HG03175 (cell line): ENCODE data around the gene OR2T10.
"Not testable (repeated sequence)": the region's sequence is repeated elsewhere in the genome, so short reads cannot be mapped to it uniquely, and the experiment has no call there.

Experiments used
- ATAC-seq: cut with Tn5 transposase; IDR thresholded peaks from one replicate; pipeline ENCODE4 v1.9.1; 2021; ENCODE audit warnings: mild to moderate bottlenecking, moderate library complexity; ENCODE audit not compliant: unreplicated experiment

Gene OR2T10

GRCh38 chr1:248597589-248597988 is at the start of gene OR2T10:
OR2T10 (minus strand) TSS chr1:248597700; CDS start chr1:248593768, 3,932 bp downstream.
- ATAC-seq, result no peak

GRCh38 chr1:248645178-248645577 is 47.7 kb upstream of the OR2T10 start, which contains the start of gene OR2T35:
OR2T35 (minus strand) TSS chr1:248645278; CDS start chr1:248639258, 6,020 bp downstream.
- not testable (repeated sequence) for ATAC-seq

- peak; percentile 57 for ATAC-seq
Observed at GRCh38 chr1:248642971-248643651, 45.6 kb upstream of the OR2T10 start.

- ATAC-seq, result peak; percentile 6
Observed at GRCh38 chr1:248641583-248641982, 44.1 kb upstream of the OR2T10 start.

- peak; percentile 59 for ATAC-seq
Observed at GRCh38 chr1:248640906-248641305, 43.4 kb upstream of the OR2T10 start.

- peak; percentile 25 for ATAC-seq
Observed at GRCh38 chr1:248639652-248640051, 42.2 kb upstream of the OR2T10 start.

GRCh38 chr1:248636612-248637011 is 39.1 kb upstream of the OR2T10 start:
- ATAC-seq, result not testable (repeated sequence)

GRCh38 chr1:248634991-248635390 is 37.5 kb upstream of the OR2T10 start, which contains the start of gene OR2T11:
OR2T11 (minus strand) TSS chr1:248635091; CDS start chr1:248627128, 7,963 bp downstream.
- ATAC-seq, result not testable (repeated sequence)

GRCh38 chr1:248631354-248632008 is 34.0 kb upstream of the OR2T10 start:
- no peak for ATAC-seq

- ATAC-seq, result no peak
Observed at GRCh38 chr1:248630551-248630950, 33.1 kb upstream of the OR2T10 start.

- peak; percentile 84 for ATAC-seq
Observed at GRCh38 chr1:248627971-248628844, 30.7 kb upstream of the OR2T10 start.

GRCh38 chr1:248625971-248626370 is 28.5 kb upstream of the OR2T10 start:
- ATAC-seq, result no peak

GRCh38 chr1:248625166-248625565 is 27.7 kb upstream of the OR2T10 start:
- ATAC-seq, result no peak

- ATAC-seq, result peak; percentile 96
Observed at GRCh38 chr1:248622570-248623001, 25.1 kb upstream of the OR2T10 start.

- ATAC-seq, result no peak
Observed at GRCh38 chr1:248621770-248622169, 24.3 kb upstream of the OR2T10 start.

- ATAC-seq, result no peak
Observed at GRCh38 chr1:248618878-248619277, 21.4 kb upstream of the OR2T10 start.

- ATAC-seq, result no peak
Observed at GRCh38 chr1:248618119-248618518, 20.6 kb upstream of the OR2T10 start.

- no peak for ATAC-seq
Observed at GRCh38 chr1:248613742-248614141, 16.2 kb upstream of the OR2T10 start.

GRCh38 chr1:248611883-248612414 is 14.4 kb upstream of the OR2T10 start:
- no peak for ATAC-seq

- no peak for ATAC-seq
Observed at GRCh38 chr1:248610301-248610700, 12.8 kb upstream of the OR2T10 start.

- ATAC-seq, result no peak
Observed at GRCh38 chr1:248599396-248599795, 1.9 kb upstream of the OR2T10 start.
